Lower lobe of right lung (tissue), 2 donors: ENCODE results near the gene SLC19A3. TPM values are rescaled to one million over a fixed set of nuclear protein-coding genes. Genes with fewer than 3 reads are reported as not detected.

ENCODE experiments used
- ATAC-seq, 2 donors: fragments of 200-7000 bp; cut with Tn5 transposase; one replicate each; pipeline ENCODE4 v1.9.1; 2020 to 2022; ENCODE audit warnings: mild to moderate bottlenecking in 2 of 2, moderate library complexity in 2 of 2
- DNase-seq: peaks from one replicate; pipeline ENCODE4 v3.0.0-alpha.2; 2020
- H3K27ac ChIP-seq: fragments of 200-600 bp; one replicate; pipeline ENCODE4 v1.8.0; 2022
- H3K27me3 ChIP-seq: fragments of 200-600 bp; one replicate; pipeline ENCODE4 v1.8.0; 2022; ENCODE audit warnings: low read depth
- H3K36me3 ChIP-seq: fragments of 200-600 bp; one replicate; pipeline ENCODE4 v1.8.0; 2022; ENCODE audit warnings: mild to moderate bottlenecking
- H3K4me1 ChIP-seq: fragments of 200-600 bp; one replicate; pipeline ENCODE4 v1.8.0; 2022
- H3K4me3 ChIP-seq: fragments of 200-600 bp; one replicate; pipeline ENCODE4 v1.8.0; 2022; ENCODE audit warnings: mild to moderate bottlenecking
- H3K9me3 ChIP-seq: fragments of 200-600 bp; one replicate; pipeline ENCODE4 v1.8.0; 2022
- intact Hi-C: fragments of 100-400 bp; cut with DNase I; formaldehyde crosslinking; loops from one replicate; pipeline ENCODE4 v1.11.0; 2022
- long read RNA-seq: library from polyadenylated mRNA; unstranded; transcript quantifications from one replicate; pipeline ENCODE4 v2.0.0, GENCODE V29; 2021
- total RNA-seq: library from RNA; stranded (reverse); fragmentation: NEBNext Ultra II Directional; extraction: Animal tissue kit (Norgen Biotek cat#: 25700); gene quantifications from one replicate; pipeline ENCODE4 v1.2.1, GENCODE V29; 2021
- TF ChIP-seq, protein P1 (sequence below): fragments of 200-600 bp; IDR thresholded peaks from one replicate; pipeline ENCODE4 v1.8.0; 2022; ENCODE audit warnings: antibody characterized with exemption, mild to moderate bottlenecking
- donor health status: DM: no; HTN: yes; CAD: no; lungs with severe emphysema.

The SLC19A3 gene
- total RNA-seq, result 40.7 TPM
- long read RNA-seq, full-length matches to known transcripts, result 8 of 25 reads
- long read RNA-seq, partial matches to known transcripts, result 2 of 25 reads
- long read RNA-seq, other reads (novel, unspliced or antisense), result 15 of 25 reads

DNA sequence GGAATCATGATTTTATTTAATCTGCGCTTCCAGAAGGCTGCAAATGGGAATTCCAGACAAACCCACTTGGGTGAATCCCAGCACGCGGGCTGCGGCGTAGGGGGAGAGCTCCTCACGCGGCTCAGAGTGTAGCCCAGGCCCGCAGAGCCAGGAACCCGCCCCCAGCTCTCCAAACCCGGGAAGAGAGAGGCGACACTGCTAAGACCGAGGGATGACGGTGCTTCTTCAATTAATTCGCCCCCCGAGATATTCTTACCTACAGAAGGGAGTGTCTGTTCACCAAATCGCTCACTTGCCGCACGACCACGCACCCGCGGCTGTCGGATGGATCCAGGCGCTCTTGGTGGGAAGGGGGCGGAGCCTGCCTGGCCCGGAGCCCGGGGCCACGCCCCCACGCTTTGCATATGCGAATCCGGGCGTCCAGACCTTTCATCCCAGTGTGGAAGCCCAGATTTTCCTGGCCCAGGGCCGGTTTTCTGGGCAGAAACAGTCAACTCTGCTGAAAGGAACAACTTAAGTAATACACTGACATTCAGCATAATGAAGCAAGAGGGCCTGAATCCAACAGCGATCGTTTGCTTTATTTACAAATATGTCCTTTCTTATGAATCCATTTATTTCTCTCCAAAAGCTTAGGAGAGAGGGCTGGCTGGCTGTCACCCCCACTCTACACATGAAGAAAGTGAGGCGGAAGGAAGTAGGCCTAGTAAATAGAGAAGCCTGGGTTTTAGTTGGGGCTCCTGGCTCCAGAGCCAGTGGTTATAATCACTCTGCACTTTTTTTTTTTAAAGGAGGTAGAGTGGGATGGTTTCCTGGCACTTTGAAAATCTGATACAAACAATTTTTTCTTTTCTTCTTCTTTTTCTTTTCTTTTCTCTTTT lies at the start of gene SLC19A3:
Gene SLC19A3, minus strand, starts transcription at position 342 of the 881 bp plus-strand sequence. CDS start 15,710 bp downstream, outside the sequence.
- ATAC-seq (peak; percentile 95 to 96), DNase-seq (peak; percentile 89)
- Histone ChIP-seq H3K9me3 (no peaks in the 10 kb centered on the region), H3K36me3 (no peaks in the 10 kb centered on the region), H3K27me3 (no peaks in the 10 kb centered on the region), H3K27ac (peak within 1 kb of the TSS; percentile 56), H3K4me3 (peak within 1 kb of the TSS; percentile 64), H3K4me1 (peaks cover 5% of the 10 kb centered on the region)
- intact Hi-C loops, result no loop called here
- TF ChIP-seq, protein P1, sequence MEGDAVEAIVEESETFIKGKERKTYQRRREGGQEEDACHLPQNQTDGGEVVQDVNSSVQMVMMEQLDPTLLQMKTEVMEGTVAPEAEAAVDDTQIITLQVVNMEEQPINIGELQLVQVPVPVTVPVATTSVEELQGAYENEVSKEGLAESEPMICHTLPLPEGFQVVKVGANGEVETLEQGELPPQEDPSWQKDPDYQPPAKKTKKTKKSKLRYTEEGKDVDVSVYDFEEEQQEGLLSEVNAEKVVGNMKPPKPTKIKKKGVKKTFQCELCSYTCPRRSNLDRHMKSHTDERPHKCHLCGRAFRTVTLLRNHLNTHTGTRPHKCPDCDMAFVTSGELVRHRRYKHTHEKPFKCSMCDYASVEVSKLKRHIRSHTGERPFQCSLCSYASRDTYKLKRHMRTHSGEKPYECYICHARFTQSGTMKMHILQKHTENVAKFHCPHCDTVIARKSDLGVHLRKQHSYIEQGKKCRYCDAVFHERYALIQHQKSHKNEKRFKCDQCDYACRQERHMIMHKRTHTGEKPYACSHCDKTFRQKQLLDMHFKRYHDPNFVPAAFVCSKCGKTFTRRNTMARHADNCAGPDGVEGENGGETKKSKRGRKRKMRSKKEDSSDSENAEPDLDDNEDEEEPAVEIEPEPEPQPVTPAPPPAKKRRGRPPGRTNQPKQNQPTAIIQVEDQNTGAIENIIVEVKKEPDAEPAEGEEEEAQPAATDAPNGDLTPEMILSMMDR, result no peak

DNA sequence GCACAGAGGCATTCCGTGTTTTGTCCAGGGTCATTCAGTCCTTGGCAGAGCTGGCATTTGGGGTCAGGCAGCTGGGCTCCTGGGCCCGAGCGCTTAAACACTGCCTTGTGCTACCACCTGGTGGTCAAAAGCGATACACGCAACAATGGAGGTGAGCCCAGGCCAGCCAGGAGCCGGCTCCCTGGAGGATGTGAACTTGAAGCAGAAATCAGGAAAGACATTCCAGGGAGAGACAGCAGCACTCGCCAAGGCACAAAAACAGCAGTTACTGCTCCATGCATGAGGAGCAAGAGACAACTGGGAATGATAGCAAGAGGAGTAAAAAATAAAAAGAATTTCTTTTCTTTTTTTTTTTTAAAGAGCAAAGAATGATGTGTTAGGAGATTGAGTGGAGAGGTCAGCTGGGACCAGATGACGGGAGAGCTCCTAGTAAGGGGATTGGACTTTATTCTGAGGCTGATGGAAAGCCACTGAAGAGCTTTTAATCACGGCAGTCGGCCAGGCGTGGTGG lies 48.6 kb upstream of the SLC19A3 start:
- Histone ChIP-seq H3K9me3 (no peaks in the 10 kb centered on the region), H3K4me1 (peaks cover 18% of the 10 kb centered on the region), H3K27ac (no peak overlapping the region), H3K36me3 (no peaks in the 10 kb centered on the region), H3K27me3 (no peaks in the 10 kb centered on the region), H3K4me3 (no peak overlapping the region)
- intact Hi-C loops, result loop anchor here (5.0 kb wide), 1 partner anchor 114 kb away; no protein-coding TSS in a partner anchor
- ATAC-seq, result peak; percentile 94 to 96
- DNase-seq, result peak; percentile 80
- TF ChIP-seq, protein P1, result peak; percentile 90

DNA sequence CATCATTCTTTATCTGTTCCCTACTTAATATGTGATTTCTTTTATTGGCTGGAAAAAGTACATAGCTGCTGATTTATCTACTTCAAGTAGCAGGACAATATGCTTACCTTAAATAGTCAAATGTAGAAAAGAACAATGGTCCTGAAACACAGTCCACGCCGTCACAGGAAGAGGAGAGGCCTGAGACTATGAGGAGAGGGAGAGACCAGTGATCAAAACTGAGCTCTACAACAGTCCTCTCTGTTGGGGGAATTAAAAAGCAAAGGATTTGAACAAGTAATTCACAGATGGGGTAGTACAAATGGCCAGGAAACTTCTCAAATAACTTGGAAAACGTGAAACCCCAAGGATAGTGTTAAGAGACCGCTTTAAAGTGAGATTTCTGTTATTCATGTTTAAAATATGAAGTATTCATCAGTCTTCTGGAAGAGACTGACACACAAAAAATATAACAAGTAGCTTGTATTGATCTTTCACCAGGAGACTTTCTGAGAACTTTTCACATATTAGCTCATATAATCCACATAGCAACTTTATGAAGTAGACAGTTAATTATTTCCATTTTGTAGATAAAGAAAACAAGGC lies 48.1 kb upstream of the SLC19A3 start:
- H3K4me3 ChIP-seq, result no peak overlapping the region
- H3K4me1 ChIP-seq, result peaks cover 20% of the 10 kb centered on the region
- TF ChIP-seq, protein P1, result no peak
- no peaks in the 10 kb centered on the region for H3K9me3 ChIP-seq
- no peak for ATAC-seq
- no peak overlapping the region for H3K27ac ChIP-seq
- no peak for DNase-seq
- no peaks in the 10 kb centered on the region for H3K36me3 ChIP-seq
- H3K27me3 ChIP-seq, result no peaks in the 10 kb centered on the region
- intact Hi-C loops, result loop anchor here (5.0 kb wide), 1 partner anchor 114 kb away; no protein-coding TSS in a partner anchor

DNA sequence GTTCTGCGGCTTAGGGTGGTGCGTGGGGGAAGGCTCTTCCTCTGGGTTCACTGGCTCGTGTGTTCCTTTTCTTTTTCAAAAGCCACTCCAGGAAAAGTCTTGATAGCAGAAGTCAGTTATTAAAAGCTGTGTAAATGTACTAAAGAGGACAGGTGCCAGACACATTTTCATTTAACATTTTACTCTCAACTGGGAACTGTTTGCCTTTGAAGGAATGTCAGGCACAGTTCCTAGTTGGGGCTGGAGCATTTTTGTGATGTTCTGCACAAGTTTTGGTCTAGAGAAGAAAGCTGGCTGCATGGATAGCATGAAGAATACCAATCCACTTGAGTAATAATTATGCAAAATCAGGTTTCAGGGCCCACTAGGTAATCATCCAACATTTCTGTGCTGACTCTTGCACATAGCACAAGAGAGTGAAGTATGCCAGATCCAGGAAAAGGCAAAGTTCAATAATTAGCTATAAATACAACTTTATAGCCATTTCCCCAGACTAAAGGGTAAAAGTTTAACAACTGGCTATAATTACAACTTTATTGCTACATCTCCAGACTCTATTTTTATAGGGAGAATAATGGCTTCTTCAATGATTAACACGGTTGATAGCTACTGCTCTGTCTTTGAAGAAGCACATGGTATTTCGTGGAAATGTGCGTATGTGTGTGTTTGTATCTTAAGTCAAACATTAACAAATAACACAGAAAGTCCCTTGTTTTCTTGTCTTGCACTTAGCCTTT lies 44.1 kb upstream of the SLC19A3 start:
- ATAC-seq (peak; percentile 17 to 59), DNase-seq (no peak)
- no peaks in the 10 kb centered on the region for H3K36me3 ChIP-seq
- no peaks in the 10 kb centered on the region for H3K27me3 ChIP-seq
- TF ChIP-seq, protein P1, result no peak
- H3K4me3 ChIP-seq, result no peak overlapping the region
- H3K4me1 ChIP-seq, result peaks cover 20% of the 10 kb centered on the region
- no peaks in the 10 kb centered on the region for H3K9me3 ChIP-seq
- no peak overlapping the region for H3K27ac ChIP-seq
- intact Hi-C loops, result no loop called here
